ENCODE data around the gene ZNF593OS.

ZNF593OS gene

GRCh38 chr1:26171084-26172072 lies at the start of gene ZNF593OS:
Gene ZNF593OS, minus strand, starts transcription at chr1:26171832. Its CDS starts 171 bp downstream, at chr1:26171661.
- no peak for DNase-seq (ENCODE audit: low spot score)
- peak within 1 kb of the TSS; percentile 55 for H3K27ac ChIP-seq
- CTCF ChIA-PET: interaction anchor here (1.3 kb wide), 1 partner anchor 62 kb away, joined by 10 read pairs; the partner anchor contains the start of gene CEP85
- POLR2A ChIA-PET (ENCODE audit: low non-redundant PET): interaction anchor here (0.6 kb wide), 1 partner anchor 239 kb away, joined by 5 read pairs; the partner anchor contains the start of gene LIN28A
- TF ChIP-seq, protein P1, sequence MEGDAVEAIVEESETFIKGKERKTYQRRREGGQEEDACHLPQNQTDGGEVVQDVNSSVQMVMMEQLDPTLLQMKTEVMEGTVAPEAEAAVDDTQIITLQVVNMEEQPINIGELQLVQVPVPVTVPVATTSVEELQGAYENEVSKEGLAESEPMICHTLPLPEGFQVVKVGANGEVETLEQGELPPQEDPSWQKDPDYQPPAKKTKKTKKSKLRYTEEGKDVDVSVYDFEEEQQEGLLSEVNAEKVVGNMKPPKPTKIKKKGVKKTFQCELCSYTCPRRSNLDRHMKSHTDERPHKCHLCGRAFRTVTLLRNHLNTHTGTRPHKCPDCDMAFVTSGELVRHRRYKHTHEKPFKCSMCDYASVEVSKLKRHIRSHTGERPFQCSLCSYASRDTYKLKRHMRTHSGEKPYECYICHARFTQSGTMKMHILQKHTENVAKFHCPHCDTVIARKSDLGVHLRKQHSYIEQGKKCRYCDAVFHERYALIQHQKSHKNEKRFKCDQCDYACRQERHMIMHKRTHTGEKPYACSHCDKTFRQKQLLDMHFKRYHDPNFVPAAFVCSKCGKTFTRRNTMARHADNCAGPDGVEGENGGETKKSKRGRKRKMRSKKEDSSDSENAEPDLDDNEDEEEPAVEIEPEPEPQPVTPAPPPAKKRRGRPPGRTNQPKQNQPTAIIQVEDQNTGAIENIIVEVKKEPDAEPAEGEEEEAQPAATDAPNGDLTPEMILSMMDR (conservative IDR thresholded peaks at IDR 0.05; ENCODE audit: low read depth): no peak

DNA sequence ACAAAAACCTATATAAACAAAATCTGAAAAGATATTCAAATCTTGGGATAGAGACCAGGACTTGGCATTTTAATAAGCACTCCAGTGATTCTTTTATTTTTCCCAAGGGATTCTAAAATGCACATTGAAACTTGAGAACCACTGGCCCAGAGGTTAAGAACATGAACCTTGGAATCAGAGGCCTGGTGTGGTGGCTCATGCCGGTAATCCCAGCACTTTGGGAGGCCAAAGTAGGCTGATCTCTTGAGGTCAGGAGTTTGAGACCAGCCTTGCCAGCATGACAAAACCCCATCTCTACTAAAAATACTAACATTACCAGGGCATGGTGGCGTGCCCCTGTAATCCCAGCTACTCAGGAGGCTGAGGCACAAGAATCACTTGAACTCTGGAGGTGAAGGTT lies 49.5 kb upstream of the ZNF593OS start:
- no peak overlapping the region for H3K27ac ChIP-seq
- DNase-seq (ENCODE audit: low spot score): no peak
- TF ChIP-seq, protein P1 (conservative IDR thresholded peaks at IDR 0.05; ENCODE audit: low read depth): no peak
- CTCF ChIA-PET: interaction anchor here (0.5 kb wide), 1 partner anchor 25 kb away, joined by 3 read pairs; no protein-coding TSS in a partner anchor
- POLR2A ChIA-PET (ENCODE audit: low non-redundant PET): no interaction called here

- H3K27ac ChIP-seq: no peak overlapping the region
- TF ChIP-seq, protein P1 (conservative IDR thresholded peaks at IDR 0.05; ENCODE audit: low read depth): no peak
- DNase-seq (ENCODE audit: low spot score): no peak
- ChIA-PET POLR2A (ENCODE audit: low non-redundant PET) (no interaction called here), CTCF (interaction anchor here (0.5 kb wide), 1 partner anchor 24 kb away, joined by 3 read pairs; no protein-coding TSS in a partner anchor)
Observed at GRCh38 chr1:26220199-26220912, 48.7 kb upstream of the ZNF593OS start.

DNA sequence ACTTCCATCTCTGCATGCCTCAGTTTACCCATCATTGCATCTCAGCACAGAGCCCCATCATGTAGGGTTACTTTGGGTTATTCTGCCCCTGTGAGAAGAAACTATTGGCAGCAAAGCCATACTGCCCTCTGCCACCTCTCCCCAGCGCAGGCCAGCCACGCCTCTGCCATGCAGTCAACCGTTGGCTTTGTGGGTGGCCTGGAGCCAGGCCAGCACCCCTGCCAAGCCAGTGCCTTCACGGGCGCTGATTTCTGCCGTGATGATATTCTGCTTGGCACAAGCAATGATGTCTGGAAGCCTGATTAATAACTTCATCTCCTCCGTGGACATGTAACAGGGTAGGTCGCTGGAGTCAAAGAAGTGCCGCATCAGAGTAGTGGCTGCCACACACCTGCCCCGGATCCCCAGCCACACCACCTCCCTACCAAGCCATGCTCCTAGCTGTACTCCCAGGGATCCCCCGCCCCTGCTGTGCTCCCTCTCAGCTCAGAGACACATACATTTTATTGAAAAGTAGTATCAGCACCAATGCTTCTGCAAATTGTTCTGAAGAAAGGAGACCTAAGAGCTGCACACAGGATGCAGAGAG lies 47.4 kb upstream of the ZNF593OS start:
- H3K27ac ChIP-seq: no peak overlapping the region
- POLR2A ChIA-PET (ENCODE audit: low non-redundant PET): no interaction called here
- DNase-seq (ENCODE audit: low spot score): no peak
- TF ChIP-seq, protein P1 (conservative IDR thresholded peaks at IDR 0.05; ENCODE audit: low read depth): no peak
- CTCF ChIA-PET: no interaction called here

DNA sequence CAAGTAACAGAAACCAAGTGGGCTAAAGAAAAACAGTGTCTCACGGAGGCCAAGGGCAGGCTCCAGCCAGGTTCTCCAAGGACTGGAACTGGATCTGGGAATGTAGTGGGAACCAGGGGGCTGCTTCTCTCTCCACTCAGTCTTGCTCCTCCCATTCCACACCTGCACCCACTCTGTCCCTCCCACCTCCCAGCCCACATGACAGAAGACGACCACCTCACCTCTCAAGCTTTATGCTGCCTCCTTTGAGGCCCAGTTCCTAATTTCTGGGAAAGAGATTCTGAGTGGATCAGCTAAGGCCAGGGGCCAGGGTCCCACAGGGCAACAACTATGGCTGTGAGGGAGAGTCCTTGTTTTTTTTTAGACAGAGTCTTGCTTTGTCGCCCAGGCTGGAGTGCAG lies 43.6 kb upstream of the ZNF593OS start:
- ChIA-PET CTCF (no interaction called here), POLR2A (ENCODE audit: low non-redundant PET) (no interaction called here)
- DNase-seq (ENCODE audit: low spot score): no peak
- H3K27ac ChIP-seq: no peak overlapping the region
- TF ChIP-seq, protein P1 (conservative IDR thresholded peaks at IDR 0.05; ENCODE audit: low read depth): no peak

All from RWPE1 (cell line).